ENCODE data around the gene BHLHE23. TPM values are rescaled to one million over a fixed set of nuclear protein-coding genes. Genes with fewer than 3 reads are reported as not detected.

BHLHE23 gene
- total RNA-seq, 2 donors from 2014 or later: 4.0 TPM; not detected in 1

GRCh38 chr20:63008541-63009044 is 1.8 kb upstream of the BHLHE23 start:
- no peaks in the 10 kb centered on the region for H3K9me3 ChIP-seq
- 14% methylated on average over 21 of the region's 21 CpGs for WGBS
- intact Hi-C loops (cut with DNase I): loop anchor here (1.0 to 5.0 kb wide), 3 partner anchors 36 to 136 kb away; no protein-coding TSS in a partner anchor
- TF ChIP-seq, protein P1, sequence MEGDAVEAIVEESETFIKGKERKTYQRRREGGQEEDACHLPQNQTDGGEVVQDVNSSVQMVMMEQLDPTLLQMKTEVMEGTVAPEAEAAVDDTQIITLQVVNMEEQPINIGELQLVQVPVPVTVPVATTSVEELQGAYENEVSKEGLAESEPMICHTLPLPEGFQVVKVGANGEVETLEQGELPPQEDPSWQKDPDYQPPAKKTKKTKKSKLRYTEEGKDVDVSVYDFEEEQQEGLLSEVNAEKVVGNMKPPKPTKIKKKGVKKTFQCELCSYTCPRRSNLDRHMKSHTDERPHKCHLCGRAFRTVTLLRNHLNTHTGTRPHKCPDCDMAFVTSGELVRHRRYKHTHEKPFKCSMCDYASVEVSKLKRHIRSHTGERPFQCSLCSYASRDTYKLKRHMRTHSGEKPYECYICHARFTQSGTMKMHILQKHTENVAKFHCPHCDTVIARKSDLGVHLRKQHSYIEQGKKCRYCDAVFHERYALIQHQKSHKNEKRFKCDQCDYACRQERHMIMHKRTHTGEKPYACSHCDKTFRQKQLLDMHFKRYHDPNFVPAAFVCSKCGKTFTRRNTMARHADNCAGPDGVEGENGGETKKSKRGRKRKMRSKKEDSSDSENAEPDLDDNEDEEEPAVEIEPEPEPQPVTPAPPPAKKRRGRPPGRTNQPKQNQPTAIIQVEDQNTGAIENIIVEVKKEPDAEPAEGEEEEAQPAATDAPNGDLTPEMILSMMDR (IDR thresholded peaks at IDR 0.05): no peak
- no peak for TF ChIP-seq POLR2AphosphoS5 (IDR thresholded peaks at IDR 0.05)
- TF ChIP-seq POLR2A (IDR thresholded peaks at IDR 0.05): no peak
- DNase-seq (ENCODE audit: low spot score): no peak
- no peak overlapping the region for H3K4me3 ChIP-seq
- no peak overlapping the region for H3K27ac ChIP-seq
- H3K4me1 ChIP-seq (replicated peaks): peaks cover 10% of the 10 kb centered on the region
- no peaks in the 10 kb centered on the region for H3K36me3 ChIP-seq
- H3K27me3 ChIP-seq (replicated peaks; ENCODE audit: insufficient read depth): peaks cover 54% of the 10 kb centered on the region

DNA sequence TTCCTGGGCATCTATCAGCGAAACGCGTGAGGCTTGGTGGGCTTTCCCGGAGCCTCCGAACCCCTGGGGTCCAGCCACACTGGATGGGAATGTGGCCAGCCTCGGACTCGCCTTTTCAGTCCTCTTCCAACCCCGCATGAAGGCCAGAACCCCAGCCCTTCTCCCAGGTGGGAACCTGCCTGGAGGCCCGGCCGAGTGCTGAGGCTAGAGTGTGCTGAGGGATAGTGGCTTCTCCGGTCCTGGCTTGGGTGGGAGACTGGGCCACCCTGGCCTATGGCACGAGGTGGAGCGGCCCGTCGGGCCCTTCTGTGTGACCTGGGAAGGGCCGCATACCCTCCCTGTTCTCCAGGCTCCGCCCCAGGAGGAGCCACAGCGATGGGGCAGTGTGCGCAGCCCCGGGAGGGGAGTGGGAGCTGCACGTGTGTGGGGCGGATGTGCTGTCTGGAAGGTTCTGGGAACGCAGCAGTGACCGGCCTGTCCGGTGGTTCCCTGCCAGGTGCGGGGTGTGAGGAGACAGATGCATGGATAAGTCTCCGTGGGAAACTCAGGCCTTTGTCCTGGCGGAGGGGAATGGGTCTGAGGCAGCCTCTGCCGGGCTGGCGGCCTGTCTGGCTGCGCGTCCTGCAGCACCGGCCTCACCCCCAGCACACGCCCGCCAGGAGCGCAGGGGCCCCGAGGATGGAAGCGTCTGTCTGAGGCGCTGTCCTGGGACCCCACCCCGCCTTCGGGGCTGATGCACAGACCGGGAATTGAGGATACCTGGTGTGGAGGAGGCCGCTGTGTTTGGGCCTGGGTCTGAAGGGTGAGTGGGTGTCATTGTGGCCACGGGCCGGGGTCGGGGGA is 1.1 kb upstream of the BHLHE23 start:
- DNase-seq (ENCODE audit: low spot score): no peak

DNA sequence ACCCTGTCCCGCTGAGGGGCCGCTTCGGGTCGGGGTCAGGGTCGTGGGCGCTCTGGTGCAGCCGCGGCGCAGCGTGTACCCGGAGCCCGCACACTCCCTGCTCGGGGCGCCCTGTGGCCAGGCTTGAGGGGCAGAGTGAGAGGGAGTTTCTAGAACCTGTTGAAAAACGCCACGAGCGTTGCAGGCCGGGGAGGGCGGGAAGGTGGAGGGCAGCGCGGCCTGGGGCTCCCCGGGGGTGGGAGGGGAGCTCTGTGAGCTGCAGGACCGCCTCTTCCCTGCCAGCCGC is 539 bp upstream of the BHLHE23 start:
- TF ChIP-seq POLR2A (IDR thresholded peaks at IDR 0.05) (no peak), POLR2AphosphoS5 (IDR thresholded peaks at IDR 0.05) (no peak)
- TF ChIP-seq, protein P1 (IDR thresholded peaks at IDR 0.05): no peak
- no peak for DNase-seq (ENCODE audit: low spot score)
- Histone ChIP-seq H3K4me1 (replicated peaks) (peaks cover 10% of the 10 kb centered on the region), H3K27me3 (replicated peaks; ENCODE audit: insufficient read depth) (peaks cover 54% of the 10 kb centered on the region), H3K4me3 (no peak overlapping the region), H3K36me3 (no peaks in the 10 kb centered on the region), H3K27ac (no peak overlapping the region), H3K9me3 (no peaks in the 10 kb centered on the region)
- 3% methylated on average over 7 of the region's 24 CpGs for WGBS
- intact Hi-C loops (cut with DNase I): loop anchor here (5.0 kb wide), 2 partner anchors 105 to 135 kb away; no protein-coding TSS in a partner anchor

More for the DNA sequence above, 1.1 kb upstream of the BHLHE23 start:
- H3K27me3 ChIP-seq (replicated peaks; ENCODE audit: insufficient read depth): peaks cover 54% of the 10 kb centered on the region
- 14% methylated on average over 41 of the region's 46 CpGs for WGBS
- no peaks in the 10 kb centered on the region for H3K36me3 ChIP-seq
- H3K4me3 ChIP-seq: no peak overlapping the region
- H3K4me1 ChIP-seq (replicated peaks): peaks cover 10% of the 10 kb centered on the region
- no peak overlapping the region for H3K27ac ChIP-seq
- intact Hi-C loops (cut with DNase I): loop anchor here (5.0 kb wide), 2 partner anchors 106 to 136 kb away; no protein-coding TSS in a partner anchor
- H3K9me3 ChIP-seq: no peaks in the 10 kb centered on the region
- TF ChIP-seq POLR2AphosphoS5 (IDR thresholded peaks at IDR 0.05) (no peak), POLR2A (IDR thresholded peaks at IDR 0.05) (no peak)
- TF ChIP-seq, protein P1 (IDR thresholded peaks at IDR 0.05): no peak

DNA sequence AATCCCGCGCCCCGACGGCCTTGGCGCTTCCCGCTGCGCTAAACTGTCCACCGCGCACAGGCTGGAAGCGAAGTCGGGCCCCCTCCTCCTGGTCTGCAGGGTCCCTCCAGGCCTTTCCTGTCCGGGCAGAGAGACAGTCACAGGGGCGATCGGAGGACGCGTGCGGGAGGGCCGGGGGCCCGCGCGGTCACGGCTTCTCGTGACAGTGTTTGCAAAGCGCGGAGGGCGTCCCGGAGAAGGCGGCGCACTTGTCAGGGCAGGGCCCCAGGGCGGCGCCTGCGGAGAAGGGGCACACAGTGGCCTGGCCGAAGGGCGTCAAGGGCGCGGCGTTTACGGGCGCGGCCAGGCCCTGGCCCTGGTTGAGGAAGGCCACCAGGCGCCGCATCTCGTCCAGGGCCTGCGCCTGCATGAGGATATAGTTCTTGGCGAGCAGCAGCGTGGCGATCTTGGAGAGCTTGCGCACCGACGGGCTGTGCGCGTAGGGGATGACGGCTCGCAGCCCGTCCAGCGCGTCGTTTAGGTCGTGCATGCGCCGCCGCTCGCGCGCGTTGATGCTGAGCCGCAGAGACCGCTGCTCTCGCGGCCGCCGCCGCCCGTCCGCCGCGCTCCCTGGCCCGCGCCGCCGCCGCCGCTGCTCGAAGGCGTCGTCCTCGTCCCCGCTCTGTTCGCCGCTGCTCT is 763 bp downstream of the BHLHE23 start:
- H3K4me3 ChIP-seq: no peak overlapping the region
- no peak overlapping the region for H3K27ac ChIP-seq
- TF ChIP-seq POLR2A (IDR thresholded peaks at IDR 0.05) (no peak), POLR2AphosphoS5 (IDR thresholded peaks at IDR 0.05) (no peak)
- TF ChIP-seq, protein P1 (IDR thresholded peaks at IDR 0.05): no peak
- H3K36me3 ChIP-seq: no peaks in the 10 kb centered on the region
- peaks cover 56% of the 10 kb centered on the region for H3K27me3 ChIP-seq (replicated peaks; ENCODE audit: insufficient read depth)
- peaks cover 10% of the 10 kb centered on the region for H3K4me1 ChIP-seq (replicated peaks)
- DNase-seq (ENCODE audit: low spot score): no peak
- intact Hi-C loops (cut with DNase I): loop anchor here (5.0 kb wide), 2 partner anchors 104 to 134 kb away; no protein-coding TSS in a partner anchor
- WGBS: 1% methylated on average over 27 of the region's 90 CpGs
- no peaks in the 10 kb centered on the region for H3K9me3 ChIP-seq

Measured in prostate gland (tissue), 2 donors.